HepG2 (cell line): Measurements from ENCODE around the gene PTPA. TPM values are rescaled to one million over a fixed set of nuclear protein-coding genes. Genes with fewer than 3 reads are reported as not detected.
A peak's percentile ranks its signal among the peaks of the same experiment; 100 is the strongest.

Source experiments
- ATAC-seq: fragments of 200-7000 bp; cut with Tn5 transposase; 3 replicates; pipeline ENCODE4 v1.9.1; 2020; ENCODE audit warnings: mild to moderate bottlenecking, moderate library complexity
- BruUV-seq: library from RNA; stranded (reverse); fragments of 400-500 nt; replicated peaks from 2 replicates; lab custom pipeline; 2021; lab: Mats Ljungman, UMichigan
- CTCF ChIA-PET: fragments of 300-600 bp; formaldehyde crosslinking; extraction: SDS; loops from one replicate; lab custom pipeline; 2021; ENCODE audit warnings: low total read pairs, inconsistent platforms, low intra/inter-chr PET ratio; lab: Yijun Ruan, JAX
- POLR2A ChIA-PET: fragments of 350-600 bp; sonication (Branson Sonifier 250); formaldehyde crosslinking; loops from one replicate; lab custom pipeline; 2020; ENCODE audit warnings: antibody characterized with exemption, inconsistent platforms; lab: Yijun Ruan, JAX
- DNase-seq: peaks from one replicate; pipeline ENCODE4 v3.0.0-alpha.2; 2015; ENCODE audit warnings: low spot score
- FAIRE-seq: peaks from 3 replicates; lab custom pipeline; 2011; peaks lifted over from hg19 to GRCh38; lab: Jason Lieb, UNC
- H2AFZ ChIP-seq: one replicate; pipeline ENCODE4 v1.6.1; 2011; ENCODE audit warnings: low read length, inconsistent platforms
- H3K27ac ChIP-seq: fragments of 300-600 bp; 3 replicates; pipeline ENCODE4 v1.8.0; 2011; ENCODE audit warnings: mixed run types, mild to moderate bottlenecking, mixed read lengths, low read length, inconsistent platforms; ENCODE audit not compliant: insufficient read depth; ENCODE audit errors: extremely low read length
- H3K27me3 ChIP-seq, 2 experiments: fragments of 200-600 bp in 1 of 2; 2 replicates in 1 of 2; 3 replicates in 1 of 2; pipeline versions ENCODE4 v1.6.0 to v1.8.0; 2011; ENCODE audit warnings: low read length in 2 of 2, mild to moderate bottlenecking in 2 of 2, moderate library complexity in 2 of 2, inconsistent platforms in 1 of 2; ENCODE audit not compliant: insufficient read depth in 2 of 2, control insufficient read depth in 1 of 2
- H3K36me3 ChIP-seq, 2 experiments: fragments of 200-600 bp in 1 of 2; replicated peaks in 1 of 2; 2 replicates in 1 of 2; 3 replicates in 1 of 2; pipeline versions ENCODE4 v1.5.1 to v1.8.0; 2011; ENCODE audit warnings: low read length in 2 of 2, inconsistent platforms in 1 of 2; ENCODE audit not compliant: insufficient read depth in 2 of 2, control insufficient read depth in 1 of 2
- H3K4me1 ChIP-seq: 2 replicates; pipeline ENCODE4 v1.5.1; 2012; ENCODE audit warnings: low read length, inconsistent platforms; ENCODE audit not compliant: insufficient read depth
- H3K4me2 ChIP-seq: 2 replicates; pipeline ENCODE4 v1.6.0; 2011; ENCODE audit warnings: low read depth, low read length, inconsistent platforms
- H3K4me3 ChIP-seq, 3 experiments: fragments of 200-600 bp in 1 of 3; sonication (generic), shearing (Covaris generic) in 1 of 3; replicated peaks in 1 of 3; 2 replicates each; pipeline ENCODE4 v1.5.1; 2011 to 2016; ENCODE audit warnings: low read length in 3 of 3, inconsistent platforms in 2 of 3, low read depth in 2 of 3, mild to moderate bottlenecking in 2 of 3, control low read depth in 1 of 3, mixed read lengths in 1 of 3; ENCODE audit not compliant: insufficient read depth in 1 of 3
- H3K79me2 ChIP-seq: one replicate; pipeline ENCODE4 v1.6.1; 2011; ENCODE audit warnings: low read length, inconsistent platforms; ENCODE audit not compliant: insufficient read depth
- H3K9ac ChIP-seq: 2 replicates; pipeline ENCODE4 v1.6.0; 2011; ENCODE audit warnings: mild to moderate bottlenecking, low read depth, low read length, inconsistent platforms; ENCODE audit not compliant: insufficient read depth
- H3K9me3 ChIP-seq: 2 replicates; pipeline ENCODE4 v1.5.1; 2012; ENCODE audit warnings: mild to moderate bottlenecking, low read length
- H4K20me1 ChIP-seq: 2 replicates; pipeline ENCODE4 v1.6.0; 2011; ENCODE audit warnings: inconsistent platforms, mild to moderate bottlenecking, low read length, moderate library complexity; ENCODE audit not compliant: insufficient read depth
- ATF4 ChIP-seq, 2 experiments: fragments of 450-650 bp in 1 of 2; sonication (generic) in 1 of 2; formaldehyde crosslinking; IDR thresholded peaks; 2 replicates each; pipeline versions ENCODE4 v1.5.0 to v1.8.0; 2020 to 2022; ENCODE audit warnings: mild to moderate bottlenecking in 1 of 2, missing genetic modification reagents in 1 of 2
- ATF5 ChIP-seq: sonication (generic); formaldehyde crosslinking; IDR thresholded peaks from 2 replicates; pipeline ENCODE4 v1.4.0; 2020; ENCODE audit warnings: mild to moderate bottlenecking, low read depth, missing genetic modification reagents
- FOXC1 ChIP-seq: sonication (generic); formaldehyde crosslinking; IDR thresholded peaks from 2 replicates; pipeline ENCODE4 v1.8.0; 2022; ENCODE audit warnings: mild to moderate bottlenecking, missing genetic modification reagents, borderline replicate concordance
- MAZ ChIP-seq, 2 experiments: sonication (generic) in 1 of 2; formaldehyde crosslinking in 1 of 2; IDR thresholded peaks; 2 replicates each; pipeline versions ENCODE4 v1.5.0 to v1.6.1; 2012 to 2020; ENCODE audit warnings: low read depth in 2 of 2, mild to moderate bottlenecking in 2 of 2, borderline replicate concordance in 1 of 2, improper control_type of control experiment in 1 of 2, low read length in 1 of 2, missing genetic modification reagents in 1 of 2, moderate library complexity in 1 of 2
- MEF2D ChIP-seq: sonication (generic); formaldehyde crosslinking; IDR thresholded peaks from 2 replicates; pipeline ENCODE4 v1.5.1; 2020; ENCODE audit warnings: mild to moderate bottlenecking, missing genetic modification reagents
- RAD21 ChIP-seq: fragments of 450-650 bp; formaldehyde crosslinking; IDR thresholded peaks from 2 replicates; pipeline ENCODE4 v1.5.0; 2020; ENCODE audit warnings: mild to moderate bottlenecking
- SALL1 ChIP-seq: sonication (generic); formaldehyde crosslinking; IDR thresholded peaks from 2 replicates; pipeline ENCODE4 v1.8.0; 2022; ENCODE audit warnings: mild to moderate bottlenecking, missing genetic modification reagents
- ZGPAT ChIP-seq: IDR thresholded peaks from 2 replicates; pipeline ENCODE4 v1.6.1; 2016; ENCODE audit warnings: mild to moderate bottlenecking
- WGBS: methylation state at CpG from one replicate; pipeline ENCODE4 v1.1.6; 2017; ENCODE audit warnings: low lambda C conversion rate; 5-methylcytosine and 5-hydroxymethylcytosine counted together
- in situ Hi-C: cut with HindIII; loops from 2 replicates; pipeline ENCODE4 v1.10.0; 2017; ENCODE audit warnings: low pct_unique_long_range_greater_than_20kb; ENCODE audit not compliant: extremely low pct_ligation_motif_present
- intact Hi-C: fragments of 100-400 bp; cut with micrococcal nuclease; formaldehyde crosslinking; loops from one replicate; pipeline ENCODE4 v1.10.0; 2022; ENCODE audit not compliant: unreplicated experiment
- polyA plus RNA-seq, 8 experiments: library from polyadenylated mRNA; depleted of rRNA in 3 of 8; stranded (reverse) in 7 of 8; unstranded in 1 of 8; fragments of >200 nt; fragmentation: Illumina TruSeq in 4 of 8; extraction: Trizol in 4 of 8; gene quantifications; 2 replicates each; pipeline versions ENCODE4 v1.2.1 to v1.2.3, GENCODE V29; 2011 to 2016; ENCODE audit warnings: low read depth in 4 of 8, missing spikeins in 1 of 8, mixed read lengths in 1 of 8; ENCODE audit not compliant: insufficient read depth in 1 of 8
- total RNA-seq, 5 experiments: library from RNA; depleted of rRNA; stranded (reverse); fragments of >200 nt; fragmentation: Illumina TruSeq; extraction: Trizol; gene quantifications; 2 replicates each; pipeline ENCODE4 v1.2.3, GENCODE V29; 2016; ENCODE audit warnings: low read depth in 1 of 5

The PTPA gene
- total and polyA plus RNA-seq, 2 of the 13 experiments (the other 11 are each of a cell fraction or from before 2014, with no cell fraction given): 79.3 to 105 TPM

GRCh38 chr9:129177443-129177790, 66.2 kb downstream of the PTPA start:
- ATAC-seq (no peak), DNase-seq (no peak), FAIRE-seq (no peak)
- no peak overlapping the region for H2AFZ ChIP-seq
- POLR2A ChIA-PET: interaction anchor here (0.8 to 5.6 kb wide), 23 partner anchors 11 to 449 kb away, joined by 3 to 55 read pairs (median 6); partner anchors contain the start of genes C9orf50 and NTMT1
- H3K4me1 ChIP-seq: peaks cover 59% of the 10 kb centered on the region
- in situ Hi-C loops: loop anchor here (5.0 to 10.0 kb wide), 3 partner anchors 35 to 437 kb away; no protein-coding TSS in a partner anchor
- no TSS peak for BruUV-seq
- H3K27ac ChIP-seq: peak overlapping the region; percentile 61
- peak overlapping the region; percentile 78; the same call in 1 of the 2 replicates for H3K9ac ChIP-seq
- peaks cover 5% of the 10 kb centered on the region for H3K79me2 ChIP-seq
- TF ChIP-seq ATF5 (CRISPR knock-in tag) (no peak), ATF4 (CRISPR knock-in tag; IDR thresholded peaks at IDR 0.05) (no peak), FOXC1 (CRISPR knock-in tag) (no peak), SALL1 (no peak), MAZ (IDR thresholded peaks at IDR 0.05; ENCODE audit: borderline replicate concordance, low read depth, low read length) (no peak), MAZ (CRISPR knock-in tag; IDR thresholded peaks at IDR 0.05; ENCODE audit: low read depth) (peak; percentile 3; the same call in 1 of the 2 replicates), MEF2D (CRISPR knock-in tag) (no peak), RAD21 (CRISPR knock-in tag) (no peak), ZGPAT (CRISPR knock-in tag) (no peak)
- no peaks in the 10 kb centered on the region for H3K9me3 ChIP-seq
- H3K4me3 ChIP-seq: peak overlapping the region; percentile 76 to 94 (median 93)
- peaks cover 3% of the 10 kb centered on the region; the same call in 1 of the 2 replicates for H4K20me1 ChIP-seq
- peak overlapping the region; percentile 76 for H3K4me2 ChIP-seq
- intact Hi-C loops: loop anchor here (5.0 to 10.0 kb wide), 4 partner anchors 35 to 447 kb away; partner anchors contain the start of genes C9orf50 and NTMT1
- no CpG with 5 or more reads among the region's 56 CpGs for WGBS
- H3K27me3 ChIP-seq: peaks cover 10 to 41% of the 10 kb centered on the region in 2 experiments
- CTCF ChIA-PET: no interaction called here
- no peaks in the 10 kb centered on the region for H3K36me3 ChIP-seq
